GM21723 (cell line): ENCODE data around the gene LSMEM2.
"Not testable (repeated sequence)": the region's sequence is repeated elsewhere in the genome, so short reads cannot be mapped to it uniquely, and the experiment has no call there.

ENCODE experiments used
- ATAC-seq: cut with Tn5 transposase; IDR thresholded peaks from one replicate; pipeline ENCODE4 v1.9.1; 2021; ENCODE audit warnings: mild to moderate bottlenecking, moderate library complexity; ENCODE audit not compliant: unreplicated experiment

LSMEM2 gene

DNA sequence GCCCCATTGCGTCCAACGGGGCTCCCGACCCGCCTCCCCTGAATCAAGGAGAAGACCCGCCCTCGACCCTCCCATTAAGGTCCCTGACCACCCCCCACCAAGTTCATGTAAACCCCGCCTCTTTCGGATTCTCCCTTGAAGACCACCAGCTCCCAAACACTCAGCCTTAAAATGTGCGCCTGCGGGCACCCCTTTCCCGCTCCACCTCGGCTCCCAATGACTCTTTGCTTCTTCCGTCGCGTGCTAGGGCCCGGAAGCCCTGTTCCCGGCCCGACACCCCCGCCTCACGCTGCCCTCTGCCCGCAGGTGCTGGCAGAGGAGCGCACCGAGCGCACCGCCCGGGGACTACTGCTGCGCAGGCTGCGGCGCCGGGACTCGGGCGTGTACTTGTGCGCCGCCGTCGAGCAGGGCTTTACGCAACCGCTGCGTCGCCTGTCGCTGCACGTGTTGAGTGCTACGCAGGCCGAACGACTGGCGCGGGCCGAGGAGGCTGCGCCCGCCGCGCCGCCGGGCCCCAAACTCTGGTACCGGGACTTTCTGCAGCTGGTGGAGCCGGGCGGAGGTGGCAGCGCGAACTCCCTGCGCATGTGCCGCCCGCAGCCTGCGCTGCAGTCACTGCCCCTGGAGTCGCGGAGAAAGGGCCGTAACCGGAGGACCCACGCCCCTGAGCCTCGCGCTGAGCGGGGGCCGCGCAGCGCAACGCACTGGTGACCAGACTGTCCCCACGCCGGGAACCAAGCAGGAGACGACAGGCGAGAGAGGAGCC lies 2.7 kb upstream of the LSMEM2 start:
- no peak for ATAC-seq

DNA sequence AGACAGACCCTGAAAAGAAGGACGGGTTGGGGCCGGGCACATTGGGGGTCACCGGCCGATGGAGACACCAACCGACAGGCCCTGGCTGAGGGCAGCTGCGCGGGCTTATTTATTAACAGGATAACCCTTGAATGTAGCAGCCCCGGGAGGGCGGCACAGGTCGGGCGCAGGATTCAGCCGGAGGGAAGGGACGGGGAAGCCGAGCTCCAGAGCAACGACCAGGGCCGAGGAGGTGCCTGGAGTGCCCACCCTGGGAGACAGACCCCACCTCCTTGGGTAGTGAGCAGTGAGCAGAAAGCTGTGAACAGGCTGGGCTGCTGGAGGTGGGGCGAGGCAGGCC lies 2.2 kb upstream of the LSMEM2 start:
- no peak for ATAC-seq

DNA sequence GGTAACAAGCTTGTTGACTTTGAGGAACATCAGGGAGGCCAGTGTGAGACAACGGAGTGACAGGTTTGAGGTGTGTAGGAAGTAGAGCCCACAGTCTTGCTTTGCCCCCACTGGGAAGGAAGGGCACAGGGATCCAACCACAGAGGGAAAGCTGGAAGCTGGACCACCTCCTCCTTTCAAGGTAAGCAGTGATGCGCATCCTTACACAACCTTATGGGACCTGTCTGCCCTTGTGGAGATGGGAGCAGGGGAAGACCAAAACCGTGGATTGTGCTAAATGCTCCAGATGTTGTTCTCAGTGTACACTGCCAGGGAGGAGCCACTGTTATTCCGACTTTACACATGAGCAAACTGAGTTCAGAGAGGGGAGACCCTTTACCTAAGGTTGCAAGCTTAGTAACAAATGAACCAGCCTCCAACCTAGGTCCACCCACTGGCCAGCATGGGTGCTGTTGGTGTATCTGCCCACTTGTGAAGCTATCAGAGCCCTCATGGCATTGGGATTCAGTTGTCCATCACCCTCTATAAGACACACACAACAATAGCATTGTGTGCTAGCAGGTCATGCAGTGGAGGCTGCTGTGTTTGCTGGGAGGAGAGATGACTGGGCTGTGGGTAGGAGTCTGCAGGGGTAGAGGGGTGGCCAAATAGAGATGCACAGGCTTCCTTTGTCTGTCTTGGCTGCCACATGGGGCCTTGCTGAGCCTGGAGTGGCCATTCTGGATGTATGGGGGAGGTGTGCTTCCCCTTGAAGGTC lies 586 bp upstream of the LSMEM2 start:
- ATAC-seq, result no peak

DNA sequence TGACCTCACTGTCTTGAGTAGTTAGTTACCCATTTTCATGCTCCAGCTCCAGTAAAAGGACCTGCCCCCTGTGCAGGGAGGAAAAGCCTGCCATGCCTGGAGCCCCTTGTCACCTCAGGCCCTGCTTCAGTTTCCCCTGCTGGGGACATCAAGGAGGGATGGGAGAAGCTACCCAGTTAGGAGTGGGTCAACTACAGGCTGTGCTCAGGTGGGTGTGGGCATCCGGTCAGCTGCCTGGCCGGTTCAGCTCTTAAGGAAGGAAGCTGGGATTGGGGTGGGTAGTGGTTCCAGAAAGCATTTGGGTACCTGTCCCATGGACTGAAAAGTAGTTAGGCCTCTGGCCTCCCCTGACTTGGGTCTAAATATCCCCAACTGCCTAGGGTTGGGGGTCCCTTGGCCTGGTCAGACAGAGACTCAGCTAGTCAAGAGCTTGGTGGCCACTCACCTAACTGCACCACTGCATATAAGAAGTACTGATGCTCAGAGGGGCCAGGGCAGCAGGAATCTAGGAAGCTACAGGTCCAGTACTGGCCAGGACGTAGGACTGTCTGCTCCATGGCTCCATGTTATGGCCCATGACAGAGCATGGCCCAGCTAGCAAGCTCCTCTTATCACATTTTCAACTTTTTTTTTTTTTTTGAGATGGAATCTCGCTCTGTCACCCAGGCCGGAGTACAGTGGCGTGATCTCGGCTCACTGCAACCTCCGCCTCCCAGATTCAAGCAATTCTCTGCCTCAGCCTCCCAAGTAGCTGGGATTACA lies 549 bp downstream of the LSMEM2 start:
- no peak for ATAC-seq

DNA sequence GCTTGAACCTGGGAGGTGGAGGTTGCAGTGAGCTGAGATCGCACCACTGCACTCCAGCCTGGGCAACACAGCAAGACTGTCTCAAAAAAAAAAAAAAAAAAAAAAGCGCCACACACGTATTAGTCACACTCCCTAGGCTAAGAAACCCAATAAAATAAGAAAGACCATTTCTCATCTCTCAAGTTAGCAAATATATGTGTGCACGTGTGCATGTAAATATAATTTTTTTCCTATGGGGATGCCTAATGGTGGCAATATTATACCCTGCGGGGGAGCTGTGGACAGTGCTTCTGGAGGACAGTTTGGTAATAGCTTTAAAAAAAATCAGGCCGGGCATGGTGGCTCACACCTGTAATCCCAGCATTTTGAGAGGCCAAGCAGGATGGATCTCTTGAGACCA lies 5.2 kb downstream of the LSMEM2 start:
- ATAC-seq, result not testable (repeated sequence)

DNA sequence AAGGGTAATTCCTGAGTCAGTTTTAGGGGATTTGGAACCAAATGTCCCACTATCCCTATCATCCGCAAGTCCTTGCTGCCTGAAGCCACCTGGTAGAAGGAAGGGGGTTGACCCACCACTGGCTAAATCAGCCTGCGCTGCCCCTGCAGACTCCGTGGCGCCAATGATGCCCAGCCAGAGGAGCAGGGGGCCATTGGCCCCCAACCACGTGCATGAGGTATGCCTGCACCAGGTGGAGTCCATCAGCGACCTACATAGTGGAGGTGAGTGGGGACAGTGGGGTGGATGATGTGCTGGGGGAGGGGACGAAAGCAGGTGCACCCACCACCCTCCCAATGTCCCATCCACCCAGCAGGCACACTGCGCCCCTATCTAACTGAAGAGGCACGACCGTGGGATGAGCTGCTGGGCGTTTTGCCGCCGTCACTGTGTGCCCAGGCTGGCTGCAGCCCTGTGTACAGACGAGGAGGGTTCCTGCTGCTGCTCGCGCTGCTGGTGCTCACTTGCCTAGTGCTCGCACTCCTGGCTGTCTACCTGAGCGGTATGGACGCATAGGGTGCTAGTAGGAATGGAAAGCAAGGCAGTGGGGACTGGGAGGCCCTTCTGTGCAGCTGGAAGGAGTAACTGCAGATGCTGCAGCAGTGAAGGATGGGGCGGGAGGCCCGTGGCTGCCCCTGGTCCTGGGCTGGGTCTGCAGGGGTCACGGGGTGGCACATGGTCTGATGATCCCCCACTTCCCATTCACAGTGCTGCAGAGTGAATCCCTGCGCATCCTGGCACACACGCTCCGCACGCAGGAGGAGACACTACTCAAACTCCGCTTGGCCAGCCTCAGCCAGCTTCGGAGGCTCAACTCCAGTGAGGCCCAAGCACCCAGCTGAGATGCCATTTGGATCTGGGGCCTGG lies 7.7 kb downstream of the LSMEM2 start:
- ATAC-seq, result no peak

DNA sequence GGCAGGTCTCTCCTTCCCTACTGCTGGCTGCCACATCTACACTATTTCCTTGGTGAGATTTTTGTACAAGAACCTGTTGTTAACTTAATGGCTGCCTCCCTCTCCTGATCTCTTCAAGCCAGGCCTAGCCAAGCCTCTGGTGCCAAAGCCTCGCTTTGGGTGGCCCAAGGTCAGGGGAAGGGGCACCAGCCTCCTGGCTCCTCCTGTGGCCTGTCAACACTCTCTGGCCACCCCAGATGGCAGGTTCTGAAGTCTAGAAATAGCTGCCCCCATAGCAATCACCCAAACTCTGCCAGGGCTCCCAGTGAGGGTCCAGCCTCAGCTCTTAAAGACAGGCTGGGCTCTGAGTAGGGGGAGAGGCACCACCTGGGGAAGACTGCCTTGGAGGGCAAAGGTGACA lies 8.4 kb downstream of the LSMEM2 start:
- ATAC-seq, result no peak

DNA sequence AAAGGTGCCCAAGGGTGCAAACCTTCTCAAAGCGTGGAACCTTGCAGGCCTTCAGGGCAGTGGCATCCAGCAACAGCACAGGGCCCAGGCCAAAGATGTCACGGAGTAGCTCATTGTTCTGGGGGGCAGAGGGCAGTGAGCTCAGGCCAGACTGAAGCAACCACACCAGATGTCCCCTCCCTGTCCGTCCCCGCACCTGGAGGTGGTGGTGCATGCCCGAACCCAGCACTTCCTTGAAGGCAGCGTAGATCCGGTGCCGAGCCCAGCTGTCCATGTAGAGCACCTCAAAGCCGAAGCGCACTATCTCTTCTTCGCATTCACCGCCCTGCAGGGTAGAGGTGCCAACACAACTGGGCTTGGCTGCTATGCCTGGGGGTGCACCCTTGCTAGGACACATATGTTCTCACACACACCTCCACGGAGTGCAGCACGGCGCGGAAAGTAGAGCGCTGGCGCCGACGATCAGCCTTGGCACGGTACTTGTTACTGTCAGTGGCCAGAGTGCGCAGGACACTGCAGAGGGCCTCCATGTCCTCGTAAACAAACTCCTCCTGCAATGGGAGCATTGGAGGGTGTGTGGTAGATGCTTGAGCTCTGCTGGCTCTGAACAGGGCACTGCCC lies 9.6 kb downstream of the LSMEM2 start:
- ATAC-seq, result no peak

DNA sequence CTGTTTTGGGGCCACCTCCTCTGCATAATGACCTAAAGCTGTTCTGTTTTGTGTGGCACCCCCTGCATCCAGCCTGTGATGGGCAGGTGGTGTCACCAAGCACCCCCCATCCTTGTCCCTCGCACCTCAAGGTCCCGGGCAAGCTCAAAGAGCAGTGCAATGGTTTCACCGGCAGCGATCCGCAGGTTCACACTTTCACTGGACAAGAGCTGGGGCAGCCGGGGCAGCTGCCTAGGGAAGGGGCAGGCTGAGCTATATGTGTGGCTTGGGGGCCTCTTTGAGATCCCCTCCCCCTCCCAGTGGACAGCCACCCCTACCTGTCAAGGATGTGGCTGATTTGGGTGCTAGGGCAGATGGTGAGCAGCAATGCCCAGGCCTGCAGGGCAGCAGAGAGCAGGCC lies 10.2 kb downstream of the LSMEM2 start:
- ATAC-seq, result no peak

DNA sequence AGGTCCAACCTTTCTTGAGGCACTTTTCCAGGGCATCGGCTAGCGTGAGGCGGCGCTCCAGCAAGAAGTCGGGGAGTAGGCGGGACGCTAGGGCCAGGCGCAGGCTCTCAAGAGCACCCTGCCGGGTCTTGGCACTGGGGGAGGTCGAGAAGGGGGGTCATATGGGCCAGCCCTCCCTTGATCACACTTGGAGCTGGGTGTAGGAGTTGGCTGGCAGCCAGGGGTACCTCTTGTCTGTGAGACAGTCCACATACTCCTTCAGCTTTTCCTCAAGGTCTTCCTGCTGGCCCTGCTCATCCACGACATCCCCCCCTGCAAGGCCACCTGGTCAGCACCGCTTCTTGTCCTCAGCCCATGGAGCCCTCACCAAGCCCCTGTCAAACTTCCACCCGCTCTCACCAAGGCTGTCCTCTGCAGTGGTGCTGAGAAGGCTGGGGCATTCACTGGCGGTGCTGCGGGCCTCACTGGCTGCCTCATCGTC lies 11.3 kb downstream of the LSMEM2 start:
- ATAC-seq, result no peak

DNA sequence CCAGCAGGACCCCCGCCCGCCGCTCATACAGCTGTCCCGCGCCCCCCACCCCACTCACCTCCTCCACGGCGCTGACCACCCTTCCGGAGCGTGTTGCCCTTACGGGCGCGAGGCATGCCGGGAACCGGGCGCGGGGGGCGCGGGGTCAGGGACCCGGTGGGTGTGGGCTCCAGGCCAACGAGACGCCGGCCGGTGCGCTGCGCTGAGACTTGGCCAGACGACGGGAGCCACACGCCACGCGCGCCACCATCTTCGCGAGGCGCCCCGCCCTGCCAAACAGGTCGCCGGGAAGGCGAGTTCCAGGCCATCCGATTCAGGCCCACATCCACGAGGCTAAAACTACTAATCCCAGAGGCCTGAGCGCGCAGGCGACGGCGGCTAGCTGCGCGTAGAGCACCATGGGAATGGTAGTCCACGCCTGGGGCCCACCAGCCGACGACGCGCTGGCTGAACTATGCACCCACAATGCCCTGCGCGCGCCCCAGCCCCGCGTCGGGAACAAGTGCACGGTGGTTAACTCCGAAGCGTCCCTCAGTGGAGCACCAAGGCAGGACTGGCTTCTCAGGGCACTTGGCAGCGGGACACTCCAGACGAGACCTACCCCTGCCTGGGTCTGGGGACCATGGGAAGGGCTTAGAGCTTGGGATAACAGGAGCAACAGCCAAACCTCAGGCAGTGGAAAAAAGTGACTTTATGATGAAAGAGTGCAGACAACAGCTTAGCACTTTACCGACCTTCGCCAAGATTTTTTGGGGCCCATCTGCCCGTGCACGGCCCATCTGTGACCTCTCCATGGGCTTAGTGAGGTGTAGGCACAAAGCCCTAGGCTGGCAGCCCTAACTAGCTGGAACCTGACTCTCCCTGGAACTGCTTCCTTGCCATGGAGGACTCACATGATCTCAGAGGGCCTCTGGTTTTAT lies 13.5 kb downstream of the LSMEM2 start, which contains the start of gene IFRD2:
IFRD2 (minus strand) TSS at position 271 of the 920 bp plus-strand sequence; CDS start at position 116, 155 bp downstream.
- peak; percentile 93 for ATAC-seq

DNA sequence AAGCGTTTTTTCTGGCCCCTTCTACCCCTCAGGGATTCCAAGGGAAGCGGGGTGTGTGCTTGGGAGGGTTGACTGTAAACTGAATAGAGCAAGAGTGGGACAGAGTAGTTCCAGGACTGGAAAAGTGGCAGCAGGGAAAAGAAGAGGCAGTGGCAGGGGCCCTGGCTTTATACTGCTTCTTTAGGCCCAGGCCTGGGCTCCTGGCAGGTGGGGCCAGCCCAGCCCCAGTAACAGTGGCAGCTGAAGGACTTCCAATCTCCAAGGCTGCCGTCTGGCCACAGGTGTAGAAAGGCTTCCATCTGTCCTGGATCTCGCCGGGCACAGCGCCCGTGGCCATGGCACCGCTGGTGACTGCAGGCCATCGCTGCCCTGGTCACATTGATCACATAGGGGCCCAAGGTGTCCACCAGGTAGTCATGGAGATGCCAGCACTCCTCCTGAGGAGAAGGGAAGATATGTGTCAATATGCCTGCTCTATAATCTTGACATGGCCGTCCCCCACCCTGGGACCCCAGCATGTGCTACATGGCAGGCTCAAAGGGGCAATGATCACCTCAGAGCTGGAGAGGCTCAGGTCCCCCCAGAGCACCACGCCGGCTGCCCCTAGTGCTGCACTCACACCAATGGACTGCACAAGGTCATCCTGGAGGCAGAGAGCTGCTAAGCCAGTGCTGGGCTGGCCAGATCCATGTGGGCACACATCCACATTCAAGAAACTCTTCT lies 14.4 kb downstream of the LSMEM2 start:
- ATAC-seq, result no peak

DNA sequence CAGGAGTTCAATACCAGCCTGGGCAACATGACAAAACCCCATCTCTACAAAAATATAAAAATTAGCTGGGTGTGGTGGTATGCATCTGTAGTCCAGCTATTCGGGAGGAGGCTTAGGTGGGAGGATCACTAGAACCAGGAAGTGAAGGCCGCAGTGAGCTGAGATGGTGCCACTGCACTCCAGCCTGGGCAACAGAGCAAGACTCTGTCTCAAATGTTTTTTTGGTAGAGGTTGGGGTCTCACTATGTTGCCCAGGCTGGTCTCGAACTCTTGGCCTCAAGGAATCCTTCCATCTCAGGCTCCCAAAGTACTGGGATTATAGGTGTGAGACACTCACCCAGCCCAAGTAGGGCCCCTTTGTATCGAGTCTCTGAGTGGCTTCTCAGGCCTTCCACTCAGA lies 15.2 kb downstream of the LSMEM2 start:
- ATAC-seq, result no peak

DNA sequence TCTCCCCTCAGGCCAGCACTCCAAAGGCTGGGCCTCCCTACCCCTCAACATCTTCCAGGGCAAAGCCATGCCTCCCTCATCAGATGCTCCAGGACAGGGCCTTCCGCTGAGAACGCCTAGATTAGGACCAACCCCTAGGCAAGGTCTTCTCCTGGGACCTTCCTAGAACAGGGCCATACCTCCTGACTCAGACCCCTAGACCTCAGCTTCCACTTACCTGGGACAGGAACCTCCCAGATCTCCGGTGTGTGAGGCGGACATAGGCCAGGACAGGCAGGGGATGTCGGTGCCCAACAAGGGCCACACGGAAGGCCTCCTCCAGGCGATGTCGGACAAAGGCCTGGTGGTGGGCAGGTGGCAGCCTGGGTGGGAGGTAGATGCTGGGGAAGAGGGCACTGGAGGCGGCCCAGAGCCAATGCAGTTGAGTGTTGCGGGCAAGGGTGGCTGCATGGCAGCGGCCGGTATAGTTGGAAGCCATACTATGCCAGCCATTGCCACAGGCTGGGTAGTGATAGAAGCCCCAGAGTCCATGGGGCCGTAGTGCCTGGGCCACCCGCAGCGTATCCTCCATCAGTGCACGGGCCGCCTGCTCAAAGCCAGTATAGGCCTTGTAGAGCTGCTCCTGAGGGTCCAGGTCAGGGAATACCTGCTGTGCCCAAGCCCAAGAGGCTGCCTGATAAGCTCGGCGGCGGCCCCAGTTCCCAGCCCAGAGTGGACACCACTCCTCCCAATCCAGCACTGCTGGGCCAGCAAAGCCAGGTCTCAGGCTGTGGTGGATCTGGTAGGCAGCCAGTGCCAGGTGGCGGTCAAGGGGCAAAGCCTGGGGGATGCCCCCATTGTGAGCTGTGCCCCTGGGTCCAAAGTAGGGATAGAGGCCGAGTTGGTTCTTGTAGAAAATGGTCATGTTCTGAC lies 15.9 kb downstream of the LSMEM2 start:
- ATAC-seq, result no peak

DNA sequence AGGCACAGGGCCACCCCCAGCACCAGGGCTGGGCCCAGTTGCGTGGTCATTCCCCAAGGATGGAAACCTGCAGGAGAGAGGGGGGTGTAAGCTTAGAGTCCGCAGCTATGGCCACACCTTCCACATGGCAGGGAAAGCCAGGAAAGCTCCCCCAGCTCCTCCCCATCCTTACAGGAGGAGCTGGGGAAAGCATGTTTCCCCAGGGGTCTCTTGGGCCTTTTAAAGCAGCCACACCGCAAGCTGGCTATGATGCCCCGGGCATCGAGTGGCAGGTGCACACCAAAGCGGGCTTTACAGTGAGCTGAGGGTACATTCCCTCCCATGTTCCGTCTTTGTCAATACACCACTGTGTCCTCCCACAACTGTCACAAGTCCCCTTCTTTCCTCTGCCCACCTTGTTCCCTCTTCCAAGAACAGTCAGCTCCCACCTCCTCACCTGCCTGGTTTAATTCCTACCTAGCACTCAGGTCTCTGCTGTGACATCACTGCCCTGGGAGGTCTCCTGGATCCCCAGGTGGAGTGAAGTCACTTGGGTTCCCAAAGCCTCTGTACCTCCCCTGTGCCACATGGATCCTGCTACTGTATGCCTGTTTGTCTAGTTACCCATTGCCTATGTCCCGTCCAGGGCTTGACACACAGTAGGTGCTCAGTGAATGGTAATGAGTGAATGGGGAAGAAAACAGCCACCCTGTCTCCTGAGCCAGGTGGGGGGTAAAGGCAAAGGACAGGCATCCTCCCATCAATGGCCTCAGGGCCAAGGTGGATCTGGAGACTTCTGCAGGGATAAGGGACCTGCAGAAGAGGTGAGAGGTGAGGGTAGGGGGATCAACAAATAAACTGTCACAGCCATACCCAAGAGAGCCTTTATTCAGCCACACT lies 16.9 kb downstream of the LSMEM2 start:
- ATAC-seq, result no peak

DNA sequence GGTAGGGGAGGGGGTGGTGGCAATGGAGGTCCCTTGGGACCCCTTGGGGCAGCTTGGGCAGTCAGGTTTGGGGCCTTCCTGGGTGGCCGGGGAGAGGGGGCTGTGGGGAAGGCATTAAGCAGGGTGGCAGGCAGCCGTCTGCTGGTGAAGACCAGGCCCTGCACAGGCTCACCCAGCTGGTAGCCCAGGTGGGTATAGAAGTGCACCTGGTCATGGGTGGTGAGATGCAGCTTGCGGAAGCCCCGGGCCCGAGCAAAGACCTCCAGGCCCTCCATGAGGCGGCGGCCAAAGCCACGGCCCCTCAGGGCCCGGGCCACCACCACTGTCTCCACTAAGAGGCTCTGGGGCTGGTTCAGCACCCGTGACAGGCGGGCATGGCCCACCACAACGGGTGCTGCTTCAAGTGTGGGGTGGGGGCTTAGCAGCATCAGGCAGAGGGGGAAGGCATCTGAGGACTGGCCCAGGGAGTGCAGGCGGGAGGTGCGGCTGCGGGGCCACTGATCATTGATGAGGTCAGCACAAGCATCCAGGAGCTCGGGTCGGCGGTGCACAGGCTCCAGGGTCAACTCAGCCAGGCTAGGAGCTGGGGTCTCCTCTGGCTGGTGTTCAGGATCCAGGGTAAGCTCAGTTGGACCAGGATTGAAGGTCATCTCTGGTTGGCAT lies 18.0 kb downstream of the LSMEM2 start:
- no peak for ATAC-seq
